Dendritic cell treated with granulocyte-macrophage colony-stimulating factor and Interleukin-4, amounts not matched to agents 40 ng/mL and 50 ng/mL, for 4 days (primary cell): Measurements from ENCODE around the gene NSD2.

Experiments used
- H3K27ac Mint-ChIP-seq: one replicate; pipeline ENCODE4 v1.8.0; 2022; ENCODE audit warnings: mild to moderate bottlenecking, mixed read lengths
- H3K27me3 Mint-ChIP-seq: one replicate; pipeline ENCODE4 v1.8.0; 2022; ENCODE audit warnings: mild to moderate bottlenecking, mixed read lengths
- H3K36me3 Mint-ChIP-seq: one replicate; pipeline ENCODE4 v1.8.0; 2022; ENCODE audit warnings: low read depth, mixed read lengths
- H3K4me1 Mint-ChIP-seq: one replicate; pipeline ENCODE4 v1.8.0; 2022; ENCODE audit warnings: low read depth, mixed read lengths
- H3K4me3 Mint-ChIP-seq: one replicate; pipeline ENCODE4 v1.8.0; 2022; ENCODE audit warnings: mild to moderate bottlenecking, moderate library complexity, mixed read lengths
- H3K9me3 Mint-ChIP-seq: one replicate; pipeline ENCODE4 v1.8.0; 2022; ENCODE audit warnings: mixed read lengths
- intact Hi-C: fragments of 100-400 bp; cut with micrococcal nuclease; formaldehyde crosslinking; loops from one replicate; pipeline ENCODE4 v1.15.0; 2022

The NSD2 gene

DNA sequence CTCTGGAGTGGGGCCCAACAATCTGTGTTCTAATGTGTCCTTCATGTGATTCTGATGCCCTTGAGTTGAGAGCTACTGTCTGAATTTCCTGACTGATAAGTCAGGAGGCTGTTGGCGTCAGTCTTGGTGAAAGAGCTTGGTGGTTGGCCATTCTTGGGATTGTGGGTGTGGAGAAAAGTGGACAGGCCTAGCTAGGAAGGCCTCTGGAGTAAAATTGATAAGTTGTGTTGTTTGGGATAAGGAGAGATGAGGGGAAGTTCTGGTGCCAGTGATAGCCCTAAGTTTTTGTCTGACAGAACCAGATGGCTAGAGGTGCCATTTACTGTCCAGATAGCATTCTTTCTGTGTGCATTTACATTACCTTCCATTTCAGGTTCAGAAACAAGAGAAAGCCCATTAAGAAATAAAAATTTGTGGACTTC lies 11.7 kb downstream of the NSD2 start:
- no peak overlapping the region for H3K27ac Mint-ChIP-seq
- H3K27me3 Mint-ChIP-seq: no peaks in the 10 kb centered on the region
- H3K36me3 Mint-ChIP-seq: peaks cover 7% of the 10 kb centered on the region
- peaks cover 38% of the 10 kb centered on the region for H3K4me1 Mint-ChIP-seq
- intact Hi-C loops: no loop called here
- no peak overlapping the region for H3K4me3 Mint-ChIP-seq
- peaks cover 20% of the 10 kb centered on the region for H3K9me3 Mint-ChIP-seq

DNA sequence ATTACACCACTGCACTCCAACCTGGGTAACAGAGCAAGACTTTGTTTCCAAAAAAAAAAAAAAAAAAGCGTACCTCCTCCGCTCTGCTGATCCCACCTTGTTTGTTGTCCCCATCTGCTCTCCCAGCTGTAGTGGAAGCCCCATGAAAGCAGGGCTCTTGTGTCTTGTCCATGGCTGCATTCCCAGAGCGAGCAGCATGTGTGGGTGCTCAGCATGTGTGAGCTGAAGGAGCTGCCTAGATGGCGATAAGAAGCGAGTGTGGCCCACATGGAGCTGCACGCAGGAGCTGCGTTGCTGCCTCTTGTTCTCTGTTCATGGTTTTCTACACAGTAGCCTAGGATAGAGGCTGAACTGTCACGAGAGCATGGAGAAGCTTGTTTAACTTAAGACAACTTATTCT lies 12.4 kb downstream of the NSD2 start:
- H3K4me1 Mint-ChIP-seq: peaks cover 39% of the 10 kb centered on the region
- intact Hi-C loops: no loop called here
- H3K27ac Mint-ChIP-seq: no peak overlapping the region
- no peaks in the 10 kb centered on the region for H3K27me3 Mint-ChIP-seq
- H3K9me3 Mint-ChIP-seq: peaks cover 20% of the 10 kb centered on the region
- H3K4me3 Mint-ChIP-seq: no peak overlapping the region
- H3K36me3 Mint-ChIP-seq: peaks cover 7% of the 10 kb centered on the region

DNA sequence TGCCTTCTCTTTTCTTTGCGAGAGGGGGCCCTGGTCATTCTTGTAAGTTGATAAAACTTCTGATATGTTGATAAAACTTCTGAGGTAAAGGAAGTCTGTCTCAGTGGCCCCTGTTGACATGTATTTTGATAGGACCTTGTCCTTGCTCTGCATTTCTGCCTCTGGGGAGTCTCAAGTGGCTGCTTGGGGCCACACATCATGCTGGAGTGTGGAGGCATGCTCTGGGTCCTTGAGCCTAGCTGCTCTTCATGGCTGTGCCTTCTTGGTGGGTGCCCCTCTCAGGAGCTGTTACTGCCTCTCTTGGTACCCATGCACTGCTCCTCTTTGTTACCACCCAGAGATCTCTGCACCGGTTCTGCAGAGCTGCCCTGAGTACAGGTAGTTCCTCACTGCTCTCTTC lies 14.2 kb downstream of the NSD2 start:
- H3K9me3 Mint-ChIP-seq: peaks cover 20% of the 10 kb centered on the region
- intact Hi-C loops: no loop called here
- no peak overlapping the region for H3K27ac Mint-ChIP-seq
- H3K27me3 Mint-ChIP-seq: no peaks in the 10 kb centered on the region
- peaks cover 7% of the 10 kb centered on the region for H3K36me3 Mint-ChIP-seq
- no peak overlapping the region for H3K4me3 Mint-ChIP-seq
- peaks cover 35% of the 10 kb centered on the region for H3K4me1 Mint-ChIP-seq

DNA sequence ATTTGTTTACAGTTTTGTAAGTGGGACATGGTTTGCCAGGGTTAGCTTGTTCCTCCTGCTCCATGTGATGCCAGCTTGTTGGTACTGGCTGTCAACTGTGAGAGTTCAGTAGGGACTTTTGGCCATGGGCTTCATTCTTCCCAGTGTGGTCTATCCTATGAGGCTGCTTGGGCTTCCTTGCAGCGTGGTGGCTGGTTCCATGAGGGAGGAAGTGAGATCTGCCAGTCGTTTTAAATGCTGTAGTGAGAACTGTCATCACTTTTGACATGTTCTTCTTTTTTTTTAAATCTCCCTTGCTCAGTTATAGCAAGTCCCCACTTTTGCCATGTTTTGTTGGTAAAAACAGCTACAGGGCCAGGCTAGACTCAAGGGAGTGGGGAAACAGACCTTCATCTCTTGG lies 15.9 kb downstream of the NSD2 start:
- peak overlapping the region; percentile 73 for H3K27ac Mint-ChIP-seq
- H3K9me3 Mint-ChIP-seq: peaks cover 20% of the 10 kb centered on the region
- intact Hi-C loops: no loop called here
- H3K4me1 Mint-ChIP-seq: peaks cover 24% of the 10 kb centered on the region
- H3K4me3 Mint-ChIP-seq: no peak overlapping the region
- H3K36me3 Mint-ChIP-seq: peaks cover 7% of the 10 kb centered on the region
- no peaks in the 10 kb centered on the region for H3K27me3 Mint-ChIP-seq

DNA sequence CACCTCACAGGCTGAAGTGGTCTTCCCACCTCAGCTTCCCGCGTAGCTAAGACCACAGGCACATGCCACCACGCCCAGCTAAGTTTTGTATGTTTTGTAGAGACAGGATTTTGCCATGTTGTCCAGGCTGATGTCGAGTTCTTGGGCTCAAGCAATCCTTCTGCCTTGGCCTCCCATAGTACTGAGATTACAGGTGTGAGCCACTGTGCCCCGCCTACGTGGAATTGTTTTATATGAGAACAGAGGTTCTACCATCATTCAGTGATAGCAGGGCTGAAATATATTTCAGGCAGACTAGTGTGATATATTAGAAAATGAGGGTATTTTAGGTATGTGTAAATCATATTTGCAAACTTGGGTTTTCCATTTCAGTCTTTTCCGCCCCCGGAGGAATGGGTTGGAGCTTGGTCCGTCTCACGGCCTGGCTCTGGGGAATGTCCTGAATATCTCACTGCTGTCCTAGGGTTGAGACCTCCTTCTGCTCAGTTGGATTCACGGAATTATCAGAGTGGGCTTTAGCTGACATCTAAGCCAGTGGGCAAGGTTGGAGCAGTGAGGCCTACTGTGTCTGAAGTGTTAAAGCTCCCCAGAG lies 19.9 kb downstream of the NSD2 start:
- Mint-ChIP-seq H3K27ac (no peak overlapping the region), H3K27me3 (no peaks in the 10 kb centered on the region), H3K4me3 (no peak overlapping the region), H3K36me3 (peaks cover 24% of the 10 kb centered on the region), H3K9me3 (peaks cover 10% of the 10 kb centered on the region), H3K4me1 (peaks cover 21% of the 10 kb centered on the region)
- intact Hi-C loops: loop anchor here (10.0 kb wide), 1 partner anchor 56 kb away; no protein-coding TSS in a partner anchor

DNA sequence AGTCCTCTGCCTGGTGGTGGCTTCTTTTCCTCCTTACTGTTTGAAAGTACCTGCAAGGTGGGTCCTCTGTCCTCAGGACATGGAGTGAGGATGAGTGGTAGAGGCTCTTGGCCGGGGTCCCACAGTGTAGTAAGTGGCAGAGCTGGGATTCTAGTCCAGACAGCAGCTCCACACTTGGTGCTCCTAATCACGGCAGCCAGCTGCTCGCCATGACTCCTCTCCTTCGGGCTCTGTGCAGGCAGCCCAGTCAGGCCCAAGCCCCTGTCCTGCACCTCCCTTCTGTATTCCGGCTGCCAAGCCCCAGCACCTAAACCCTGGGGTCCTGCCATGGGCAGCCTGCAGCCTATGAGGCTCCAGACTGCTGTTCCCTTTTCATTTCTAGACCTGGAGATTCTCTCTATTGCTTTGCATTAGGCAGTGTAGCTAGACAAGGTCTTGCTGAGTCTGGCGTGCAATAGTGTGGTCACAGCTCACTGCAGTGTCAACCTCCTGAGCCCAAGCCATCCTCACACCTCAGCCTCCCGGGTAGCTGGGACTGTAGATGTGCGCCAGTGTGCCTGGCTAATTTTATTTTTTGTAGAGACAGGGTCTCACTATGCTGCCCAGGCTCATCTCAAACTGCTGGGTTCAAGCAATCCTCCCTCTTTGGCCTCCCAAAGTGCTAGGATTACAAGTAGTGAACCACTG lies 24.9 kb downstream of the NSD2 start:
- intact Hi-C loops: loop anchor here (5.0 to 10.0 kb wide), 2 partner anchors 61 to 149 kb away; no protein-coding TSS in a partner anchor
- Mint-ChIP-seq H3K9me3 (no peaks in the 10 kb centered on the region), H3K36me3 (peaks cover 24% of the 10 kb centered on the region), H3K27ac (no peak overlapping the region), H3K27me3 (no peaks in the 10 kb centered on the region), H3K4me3 (no peak overlapping the region), H3K4me1 (peaks cover 21% of the 10 kb centered on the region)

DNA sequence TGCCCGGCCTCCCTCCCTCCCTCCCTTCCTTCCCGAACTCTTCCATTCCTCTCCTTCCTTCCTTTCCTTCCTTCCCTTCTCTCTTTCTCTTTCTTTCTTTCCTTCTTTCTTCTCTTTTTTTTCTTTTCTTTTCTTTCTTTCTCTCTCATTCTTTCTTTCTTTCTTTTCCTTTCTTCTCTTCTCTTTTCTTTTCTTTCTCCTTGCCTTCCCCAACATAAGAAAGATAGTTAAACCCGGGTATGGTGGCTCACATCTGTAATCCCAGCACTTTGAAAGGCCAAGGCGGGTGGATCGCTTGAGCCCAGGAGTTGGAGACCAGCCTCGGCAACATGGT lies 25.4 kb downstream of the NSD2 start:
- Mint-ChIP-seq H3K27me3 (no peaks in the 10 kb centered on the region), H3K27ac (no peak overlapping the region), H3K4me1 (peaks cover 21% of the 10 kb centered on the region), H3K9me3 (no peaks in the 10 kb centered on the region), H3K36me3 (peaks cover 29% of the 10 kb centered on the region), H3K4me3 (no peak overlapping the region)
- intact Hi-C loops: loop anchor here (5.0 to 10.0 kb wide), 2 partner anchors 62 to 149 kb away; no protein-coding TSS in a partner anchor

DNA sequence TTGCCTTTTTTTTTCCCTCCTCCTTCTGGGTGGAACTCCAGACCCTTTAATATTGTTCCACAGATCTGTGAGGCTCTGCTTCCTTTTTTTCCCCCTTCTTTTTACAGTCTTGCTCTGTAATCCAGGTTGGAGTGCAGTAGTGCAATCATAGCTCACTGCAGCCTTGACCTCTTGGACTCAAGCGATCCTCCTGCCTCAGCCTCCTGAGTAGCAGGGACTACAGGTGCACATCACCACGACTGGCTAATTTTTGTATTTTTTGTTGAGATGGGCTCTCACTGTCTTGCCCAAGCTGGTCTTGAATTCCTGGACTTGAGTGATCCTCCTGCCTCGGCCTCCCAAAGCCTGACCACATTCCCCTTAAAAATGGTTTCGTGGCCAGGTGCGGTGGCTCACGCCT lies 26.8 kb downstream of the NSD2 start:
- Mint-ChIP-seq H3K36me3 (peaks cover 36% of the 10 kb centered on the region), H3K4me3 (no peak overlapping the region), H3K4me1 (peaks cover 21% of the 10 kb centered on the region), H3K27me3 (no peaks in the 10 kb centered on the region), H3K27ac (no peak overlapping the region), H3K9me3 (no peaks in the 10 kb centered on the region)
- intact Hi-C loops: loop anchor here (2.0 to 10.0 kb wide), 4 partner anchors 27 to 151 kb away; partner anchors contain the start of genes LETM1 and NSD2

DNA sequence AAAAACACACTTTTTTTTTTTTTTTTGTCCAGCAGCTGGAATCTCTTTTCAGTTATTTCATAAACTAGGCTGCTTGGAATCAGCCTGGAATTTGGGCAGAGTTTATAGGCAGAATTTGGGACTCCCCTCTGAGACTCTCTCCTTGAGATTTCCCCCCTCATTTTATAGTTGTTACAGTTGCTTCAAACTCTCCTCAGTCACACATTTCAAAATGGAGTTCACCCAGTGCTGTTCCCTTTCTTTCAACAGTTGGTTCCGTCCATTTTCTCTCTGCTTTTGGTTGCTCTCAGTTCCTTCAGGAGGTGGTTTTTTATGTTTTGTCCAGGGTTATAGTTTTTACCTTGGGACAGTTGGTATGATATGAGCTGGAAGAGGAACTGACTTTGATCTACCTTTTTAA lies 27.5 kb downstream of the NSD2 start:
- no peaks in the 10 kb centered on the region for H3K9me3 Mint-ChIP-seq
- intact Hi-C loops: loop anchor here (2.0 to 10.0 kb wide), 4 partner anchors 28 to 151 kb away; partner anchors contain the start of genes LETM1 and NSD2
- H3K4me1 Mint-ChIP-seq: peaks cover 21% of the 10 kb centered on the region
- H3K4me3 Mint-ChIP-seq: no peak overlapping the region
- peak overlapping the region; percentile 21 for H3K27ac Mint-ChIP-seq
- peaks cover 41% of the 10 kb centered on the region for H3K36me3 Mint-ChIP-seq
- no peaks in the 10 kb centered on the region for H3K27me3 Mint-ChIP-seq

DNA sequence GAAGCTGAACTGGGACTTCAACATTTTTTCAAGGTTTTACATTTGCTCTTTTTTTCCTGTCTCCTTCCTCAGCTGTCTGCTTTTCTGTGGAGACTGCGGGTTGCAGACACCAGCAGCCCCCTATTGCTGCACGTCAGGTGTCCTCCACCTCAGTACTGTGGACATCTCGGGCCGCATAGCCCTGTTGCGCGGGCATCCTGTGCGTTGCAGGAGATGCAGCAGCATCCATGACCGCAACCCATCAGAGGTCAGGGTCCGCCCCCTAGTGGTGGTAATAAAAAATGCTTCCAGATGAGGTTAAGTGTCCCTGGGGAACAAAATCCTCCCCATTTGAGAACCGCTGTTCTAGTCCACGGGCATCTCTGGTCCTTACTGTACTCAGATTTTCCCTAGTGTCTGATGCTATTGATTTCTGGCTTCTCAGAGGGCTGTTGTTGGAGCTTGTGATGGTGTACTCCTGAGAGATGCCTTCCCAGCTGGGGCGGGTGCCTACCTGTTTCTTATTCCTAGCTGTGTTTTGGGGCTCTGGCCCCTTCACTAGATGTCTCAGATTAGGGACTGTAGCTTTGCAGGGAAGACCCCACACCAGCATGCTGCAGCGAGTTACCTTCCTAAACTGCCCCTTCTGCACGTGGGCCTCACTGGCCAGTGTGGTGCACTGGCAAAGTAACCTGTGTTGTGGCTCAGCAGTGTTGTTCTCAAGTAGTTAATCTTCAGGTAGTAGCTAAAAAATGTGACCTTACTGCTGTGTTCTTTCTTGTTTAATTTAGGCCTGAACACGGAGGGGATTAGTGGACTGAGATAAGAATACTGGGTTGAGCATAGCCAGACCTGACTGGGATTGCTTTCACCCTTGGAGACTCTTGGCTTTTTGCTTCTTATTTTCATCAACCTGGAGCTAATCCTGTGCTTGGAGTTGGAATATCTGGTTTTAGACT lies 28.2 kb downstream of the NSD2 start:
- peaks cover 21% of the 10 kb centered on the region for H3K4me1 Mint-ChIP-seq
- peaks cover 45% of the 10 kb centered on the region for H3K36me3 Mint-ChIP-seq
- no peak overlapping the region for H3K4me3 Mint-ChIP-seq
- H3K27me3 Mint-ChIP-seq: no peaks in the 10 kb centered on the region
- H3K9me3 Mint-ChIP-seq: no peaks in the 10 kb centered on the region
- intact Hi-C loops: loop anchor here (2.0 to 10.0 kb wide), 4 partner anchors 29 to 152 kb away; partner anchors contain the start of genes LETM1 and NSD2
- H3K27ac Mint-ChIP-seq: peak overlapping the region; percentile 21

DNA sequence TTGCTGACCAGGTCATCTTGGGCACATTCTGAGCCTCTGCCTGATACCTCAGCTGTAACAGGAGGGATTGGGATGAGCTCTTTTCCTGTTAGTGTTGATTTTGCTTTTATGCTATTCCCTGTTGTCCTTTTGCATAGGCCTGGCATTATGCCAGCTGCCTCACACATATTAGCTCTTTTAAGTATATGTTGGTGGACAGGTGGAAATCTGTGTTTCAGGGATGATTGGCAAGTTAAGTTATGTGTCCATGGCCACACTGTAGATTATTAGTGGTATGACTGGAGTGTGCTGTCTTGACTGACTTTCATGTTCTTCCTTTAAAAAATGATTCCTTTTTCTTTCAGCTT lies 28.9 kb downstream of the NSD2 start:
- H3K27ac Mint-ChIP-seq: no peak overlapping the region
- no peaks in the 10 kb centered on the region for H3K27me3 Mint-ChIP-seq
- peaks cover 15% of the 10 kb centered on the region for H3K4me1 Mint-ChIP-seq
- H3K4me3 Mint-ChIP-seq: no peak overlapping the region
- intact Hi-C loops: no loop called here
- no peaks in the 10 kb centered on the region for H3K9me3 Mint-ChIP-seq
- peaks cover 52% of the 10 kb centered on the region for H3K36me3 Mint-ChIP-seq

DNA sequence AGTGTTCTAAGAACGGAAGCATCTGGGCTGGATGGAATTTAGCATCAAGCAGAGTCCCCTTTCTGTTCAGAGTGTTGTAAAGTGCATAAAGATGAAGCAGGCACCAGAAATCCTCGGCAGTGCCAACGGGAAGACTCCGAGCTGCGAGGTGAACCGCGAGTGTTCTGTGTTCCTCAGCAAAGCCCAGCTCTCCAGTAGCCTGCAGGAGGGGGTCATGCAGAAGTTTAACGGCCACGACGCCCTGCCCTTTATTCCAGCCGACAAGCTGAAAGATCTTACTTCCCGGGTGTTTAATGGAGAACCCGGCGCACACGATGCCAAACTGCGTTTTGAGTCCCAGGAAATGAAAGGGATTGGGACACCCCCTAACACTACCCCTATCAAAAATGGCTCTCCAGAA lies 29.4 kb downstream of the NSD2 start:
- H3K4me1 Mint-ChIP-seq: peaks cover 15% of the 10 kb centered on the region
- H3K4me3 Mint-ChIP-seq: no peak overlapping the region
- H3K27me3 Mint-ChIP-seq: no peaks in the 10 kb centered on the region
- no peaks in the 10 kb centered on the region for H3K9me3 Mint-ChIP-seq
- intact Hi-C loops: no loop called here
- H3K36me3 Mint-ChIP-seq: peaks cover 57% of the 10 kb centered on the region
- no peak overlapping the region for H3K27ac Mint-ChIP-seq

DNA sequence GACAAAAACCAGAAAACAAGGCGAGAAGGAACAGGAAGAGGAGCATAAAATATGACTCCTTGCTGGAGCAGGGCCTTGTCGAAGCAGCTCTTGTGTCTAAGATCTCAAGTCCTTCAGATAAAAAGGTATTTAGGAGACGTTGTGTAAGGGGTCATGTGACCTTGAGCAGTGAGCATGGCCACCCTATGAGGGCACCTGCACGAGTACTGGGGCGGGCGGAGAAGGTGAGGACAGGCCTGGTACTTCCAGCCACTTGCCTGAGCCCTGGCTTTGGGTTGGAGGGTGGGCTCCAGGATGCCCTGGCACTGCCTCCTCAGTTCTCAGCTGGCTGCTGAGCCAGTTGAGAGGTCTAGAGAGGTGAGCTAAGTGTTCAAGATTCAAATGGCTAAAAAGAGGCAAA lies 29.9 kb downstream of the NSD2 start:
- Mint-ChIP-seq H3K27ac (no peak overlapping the region), H3K9me3 (no peaks in the 10 kb centered on the region), H3K4me3 (no peak overlapping the region), H3K27me3 (no peaks in the 10 kb centered on the region), H3K4me1 (peaks cover 15% of the 10 kb centered on the region), H3K36me3 (peaks cover 58% of the 10 kb centered on the region)
- intact Hi-C loops: no loop called here

DNA sequence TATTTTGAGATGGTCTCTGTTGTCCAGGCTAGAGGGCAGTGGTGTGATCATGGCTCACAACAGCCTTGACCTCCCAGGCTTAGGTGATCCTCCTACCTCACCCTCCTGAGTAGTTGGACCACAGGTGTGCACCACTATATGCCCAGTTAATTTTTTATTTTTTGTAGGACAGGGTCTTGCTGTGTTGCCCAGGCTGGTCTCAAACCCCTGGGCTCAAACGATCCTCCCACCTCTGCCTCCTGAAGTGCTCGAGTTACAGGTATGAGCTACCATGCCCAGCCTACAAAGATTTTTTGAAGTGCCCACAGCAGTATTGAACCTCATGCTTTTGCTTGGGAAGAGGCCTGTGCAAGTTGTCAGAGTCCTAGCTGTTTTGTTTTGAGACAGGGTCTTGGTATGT lies 31.1 kb downstream of the NSD2 start:
- Mint-ChIP-seq H3K27me3 (no peaks in the 10 kb centered on the region), H3K4me1 (peaks cover 15% of the 10 kb centered on the region), H3K9me3 (no peaks in the 10 kb centered on the region), H3K4me3 (no peak overlapping the region), H3K36me3 (peaks cover 69% of the 10 kb centered on the region), H3K27ac (no peak overlapping the region)
- intact Hi-C loops: no loop called here
